ENCODE results near the gene PPP1R13B. TPM values are rescaled to one million over a fixed set of nuclear protein-coding genes. Genes with fewer than 3 reads are reported as not detected.

PPP1R13B gene
- total RNA-seq, 1 donor from 2014 or later, result 14.7 TPM

DNA sequence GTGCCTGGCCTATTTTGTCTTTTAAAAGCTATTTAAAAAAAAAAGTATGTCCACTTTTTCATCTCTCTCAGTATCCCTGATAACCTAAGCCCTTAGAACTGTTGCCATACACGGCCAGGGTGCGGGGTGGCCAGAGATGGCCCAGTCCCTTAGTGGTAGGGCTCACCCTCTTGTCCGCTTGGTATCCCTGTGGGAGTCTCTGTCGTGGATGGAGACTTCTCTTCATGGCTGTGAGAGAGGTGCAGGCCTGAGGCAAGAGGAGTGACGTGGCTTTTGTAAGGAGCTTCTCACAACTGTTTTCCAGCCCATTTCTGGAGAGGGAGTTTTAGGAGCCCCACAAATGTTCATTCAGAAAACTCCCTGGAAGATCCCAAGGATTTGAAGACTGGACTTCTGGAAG is 158.9 kb downstream of the PPP1R13B start:
- no peak for DNase-seq (ENCODE audit: low read depth in 2 of 2)

DNA sequence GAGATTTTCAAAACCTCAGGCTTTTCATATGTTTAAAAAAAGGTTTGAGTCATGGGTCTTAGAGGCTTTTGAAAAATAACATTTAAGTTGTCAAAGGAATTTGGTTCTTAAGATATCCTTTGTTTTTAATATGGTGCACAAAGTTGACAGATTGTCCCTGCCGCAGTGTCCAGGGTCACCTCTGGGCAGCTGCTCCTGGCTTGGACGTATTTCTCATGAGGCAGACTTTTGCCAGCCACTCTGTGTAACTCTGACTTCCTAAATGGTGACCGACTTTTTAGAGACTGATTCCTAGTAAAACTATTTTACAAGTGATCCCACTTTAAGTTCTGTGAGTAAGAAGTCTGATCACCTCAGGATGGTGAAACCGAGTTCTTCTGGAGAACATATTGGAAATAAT is 159.7 kb downstream of the PPP1R13B start:
- DNase-seq (ENCODE audit: low read depth in 2 of 2), result no peak

DNA sequence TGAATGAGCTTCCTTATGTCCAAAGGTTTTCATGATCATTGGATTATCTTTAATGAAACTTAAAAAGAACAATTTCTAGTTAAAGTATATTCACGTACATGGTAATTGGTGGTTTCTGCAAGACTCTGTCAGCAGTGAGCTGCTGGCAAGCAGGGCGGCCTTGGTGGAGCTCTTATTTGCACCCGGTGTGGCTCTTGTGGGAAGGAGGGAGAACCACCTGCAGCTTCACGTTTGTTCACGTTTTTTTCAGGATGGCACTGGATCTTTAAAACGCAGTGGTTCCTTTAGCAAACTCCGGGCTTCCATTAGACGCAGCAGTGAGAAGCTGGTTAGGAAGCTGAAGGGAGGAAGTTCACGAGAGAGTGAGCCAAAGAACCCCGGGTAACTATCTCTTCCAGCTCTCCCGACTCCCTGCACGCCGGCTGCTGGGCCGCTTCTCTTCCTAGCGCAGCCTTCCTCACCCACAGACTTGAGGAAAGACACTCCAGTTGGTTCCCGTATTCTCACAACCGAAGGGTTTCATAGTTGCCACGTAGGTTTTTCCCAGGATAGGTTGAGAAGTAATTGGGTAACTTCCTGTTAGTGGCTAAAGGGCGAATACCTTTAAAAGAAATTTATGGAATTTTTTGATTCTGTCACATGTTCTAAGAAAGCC is 160.4 kb downstream of the PPP1R13B start:
- peak; percentile 38 to 70 for DNase-seq (ENCODE audit: low read depth in 2 of 2)

DNA sequence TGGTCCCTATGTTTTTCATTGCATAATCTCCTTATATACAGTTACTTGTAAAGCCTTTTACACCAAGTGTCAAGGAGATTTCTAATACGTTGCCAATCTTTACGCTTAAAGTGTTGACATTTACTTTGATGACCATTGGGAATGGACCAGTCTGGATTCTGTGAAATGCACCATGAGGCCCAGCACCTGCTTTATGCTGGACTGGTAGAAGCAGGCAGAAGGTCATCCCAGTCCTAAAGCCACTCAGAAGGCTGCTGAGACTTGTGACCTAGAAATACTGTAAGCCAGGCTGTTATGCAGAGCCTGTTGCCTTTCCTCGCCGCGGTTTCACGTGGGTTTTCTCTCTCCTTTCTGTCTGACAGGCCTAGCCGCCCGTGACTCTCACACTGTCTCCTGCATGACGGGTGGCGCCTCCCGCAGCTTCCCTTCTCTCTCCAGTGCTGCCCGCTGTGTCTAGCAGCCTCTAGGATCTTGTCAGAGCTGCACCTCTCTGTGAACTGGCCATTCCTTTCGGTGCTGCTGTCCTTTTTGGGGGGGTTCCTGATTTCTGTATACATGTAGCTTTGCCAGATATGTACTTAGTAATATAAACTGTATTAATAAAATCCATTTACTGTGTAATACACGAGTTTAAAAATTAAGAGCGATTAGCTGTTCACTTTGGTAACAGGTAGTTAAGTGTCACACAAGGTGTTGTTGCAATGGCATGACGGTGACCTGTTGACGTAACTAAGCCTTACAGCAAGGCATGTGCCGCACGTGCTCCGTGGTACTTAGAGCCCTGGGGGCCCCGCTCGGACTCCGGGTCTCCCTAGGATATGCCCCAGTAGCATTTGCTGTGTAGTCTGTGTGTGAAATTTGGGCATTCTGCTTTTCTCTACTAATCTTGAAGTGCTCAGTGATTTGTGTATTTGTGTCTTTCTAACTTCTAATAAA is 161.8 kb downstream of the PPP1R13B start:
- DNase-seq (ENCODE audit: low read depth in 2 of 2), result no peak

DNA sequence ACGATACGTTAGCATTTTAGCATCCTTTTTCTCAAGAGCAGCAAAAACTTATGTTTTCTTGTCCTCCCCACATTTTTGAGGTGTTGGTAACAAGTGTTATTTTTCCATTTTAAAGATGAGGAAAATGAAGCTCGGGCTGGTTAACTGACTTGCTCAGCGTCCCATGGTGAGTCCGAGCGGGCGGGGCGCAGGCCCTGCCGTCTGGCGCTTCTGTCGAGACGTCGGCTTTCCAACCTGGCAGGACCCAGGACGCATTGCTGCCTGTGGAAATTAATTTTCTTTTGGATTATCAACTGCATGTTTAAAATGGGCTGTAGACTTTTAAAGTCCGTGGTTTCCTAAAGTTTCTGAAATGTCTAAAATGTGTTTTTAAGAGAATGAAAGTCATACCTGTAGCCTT is 162.5 kb downstream of the PPP1R13B start:
- DNase-seq (ENCODE audit: low read depth in 2 of 2), result no peak

DNA sequence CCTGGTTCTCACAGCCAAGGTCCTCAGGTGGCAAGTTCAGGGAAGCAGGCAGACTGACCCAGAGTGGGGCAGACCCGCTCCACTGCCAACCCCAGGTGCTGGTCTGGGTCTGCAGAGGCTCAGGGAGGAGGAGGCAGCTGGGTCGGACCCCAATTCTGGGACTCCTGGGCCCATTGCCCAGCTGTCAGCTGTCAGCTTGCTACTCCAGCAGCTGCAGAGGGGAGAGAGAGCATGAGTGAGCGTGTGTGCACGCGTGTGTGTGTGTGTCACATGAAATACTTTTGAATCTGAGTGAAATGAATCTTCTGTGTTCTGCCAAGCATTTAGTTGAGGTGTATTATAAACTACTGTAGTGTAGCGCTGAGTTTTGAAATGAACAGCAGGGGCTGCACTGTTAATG is 162.9 kb downstream of the PPP1R13B start:
- DNase-seq (ENCODE audit: low read depth in 2 of 2), result no peak

Other genes with a start within 250 kb of the PPP1R13B start
- 96.3 and 129 TPM in 2 replicates for gene KLC1, start 218.4 kb downstream of the PPP1R13B start, total RNA-seq
- gene XRCC3, start 132.1 kb downstream of the PPP1R13B start, total RNA-seq, result 6.3 and 8.9 TPM in 2 replicates
- gene ZFYVE21, start 131.8 kb downstream of the PPP1R13B start, total RNA-seq, result 44.2 and 90.9 TPM in 2 replicates
- under 0.01 and 0.99 TPM in 2 replicates for gene TDRD9, start 80.9 kb upstream of the PPP1R13B start, total RNA-seq
- not detected in 2 replicates for gene RD3L, start 95.0 kb upstream of the PPP1R13B start, total RNA-seq
- under 0.01 TPM in 1 of 2 replicates, not detected in the other for gene ASPG, start 238.1 kb upstream of the PPP1R13B start, total RNA-seq